Duodenal mucosa (tissue), 2 donors: ENCODE measurements around the gene TCHHL1.
"Not testable (repeated sequence)": the region's sequence is repeated elsewhere in the genome, so short reads cannot be mapped to it uniquely, and the experiment has no call there.

Source experiments
- H3K27ac ChIP-seq: one replicate; pipeline ENCODE4 v1.7.0; 2013; ENCODE audit warnings: low read depth, low read length
- H3K27me3 ChIP-seq, 2 donors: one replicate each; pipeline ENCODE4 v1.7.0; 2013; ENCODE audit warnings: low read length in 2 of 2, control low read depth in 1 of 2; ENCODE audit not compliant: insufficient read depth in 2 of 2, control insufficient read depth in 1 of 2
- H3K36me3 ChIP-seq, 2 donors: one replicate each; pipeline ENCODE4 v1.7.0; 2013; ENCODE audit warnings: low read length in 2 of 2, control low read depth in 1 of 2; ENCODE audit not compliant: insufficient read depth in 2 of 2, control insufficient read depth in 1 of 2
- H3K4me1 ChIP-seq, 2 donors: one replicate each; pipeline ENCODE4 v1.7.0; 2013; ENCODE audit warnings: low read length in 2 of 2, control low read depth in 1 of 2; ENCODE audit not compliant: insufficient read depth in 2 of 2, control insufficient read depth in 1 of 2
- H3K4me3 ChIP-seq, 2 donors: one replicate each; pipeline ENCODE4 v1.7.0; 2013; ENCODE audit warnings: low read length in 2 of 2, low read depth in 1 of 2
- H3K9ac ChIP-seq, 2 donors: one replicate each; pipeline ENCODE4 v1.7.0; 2013; ENCODE audit warnings: low read length in 2 of 2, low read depth in 1 of 2
- H3K9me3 ChIP-seq, 2 donors: one replicate each; pipeline ENCODE4 v1.7.0; 2013; ENCODE audit warnings: low read length in 2 of 2, control low read depth in 1 of 2; ENCODE audit not compliant: control insufficient read depth in 1 of 2

Gene TCHHL1

GRCh38 chr1:152096931-152097330 is 8.1 kb upstream of the TCHHL1 start:
- Histone ChIP-seq H3K4me3 (no peak overlapping the region), H3K36me3 (no peaks in the 10 kb centered on the region), H3K4me1 (no peaks in the 10 kb centered on the region), H3K9ac (no peak overlapping the region), H3K9me3 (no peaks in the 10 kb centered on the region), H3K27ac (no peak overlapping the region), H3K27me3 (peaks cover 4% of the 10 kb centered on the region in 2 donors)

GRCh38 chr1:152086760-152087159 is 2.1 kb downstream of the TCHHL1 start:
- Histone ChIP-seq H3K36me3 (no peaks in the 10 kb centered on the region), H3K9ac (no peak overlapping the region), H3K27ac (no peak overlapping the region), H3K4me3 (no peak overlapping the region), H3K9me3 (no peaks in the 10 kb centered on the region), H3K27me3 (peaks cover 0 to 17% of the 10 kb centered on the region in 2 donors), H3K4me1 (no peaks in the 10 kb centered on the region)

GRCh38 chr1:152084853-152085252 is 4.0 kb downstream of the TCHHL1 start:
- Histone ChIP-seq H3K4me3 (no peak overlapping the region), H3K27ac (no peak overlapping the region), H3K9ac (no peak overlapping the region), H3K9me3 (no peaks in the 10 kb centered on the region), H3K4me1 (no peaks in the 10 kb centered on the region), H3K36me3 (no peaks in the 10 kb centered on the region), H3K27me3 (peaks cover 0 to 17% of the 10 kb centered on the region in 2 donors)

DNA sequence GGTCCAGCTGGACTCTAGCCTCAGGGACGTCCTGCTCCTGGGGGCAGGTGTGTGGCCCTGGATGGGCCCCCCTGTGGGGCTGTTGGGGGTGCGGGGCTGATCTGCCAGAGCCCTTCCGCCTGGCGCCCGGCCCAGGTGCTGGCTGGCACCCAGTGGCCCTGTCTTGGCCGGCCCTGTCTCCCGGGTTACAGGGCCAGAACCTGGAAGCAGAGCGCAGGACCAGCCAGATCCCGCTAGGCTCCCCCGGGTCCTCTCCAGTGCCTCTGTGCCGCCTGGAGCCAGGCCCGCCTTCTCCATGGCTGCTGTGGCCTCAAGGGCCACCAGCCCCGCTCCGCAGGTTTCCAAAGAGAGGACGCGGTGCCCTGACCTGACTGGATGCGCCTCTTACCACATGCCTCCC is 7.8 kb downstream of the TCHHL1 start:
- not testable (repeated sequence) for H3K4me3 ChIP-seq, H3K4me1 ChIP-seq, H3K36me3 ChIP-seq, H3K9me3 ChIP-seq, H3K27ac ChIP-seq, H3K9ac ChIP-seq, H3K27me3 ChIP-seq

GRCh38 chr1:152080494-152080893 is 8.4 kb downstream of the TCHHL1 start:
- H3K36me3 ChIP-seq, H3K4me1 ChIP-seq, H3K9me3 ChIP-seq, H3K4me3 ChIP-seq, H3K27ac ChIP-seq, H3K27me3 ChIP-seq, H3K9ac ChIP-seq: not testable (repeated sequence)

- Histone ChIP-seq H3K4me1 (no peaks in the 10 kb centered on the region), H3K27ac (no peak overlapping the region), H3K36me3 (no peaks in the 10 kb centered on the region), H3K9me3 (no peaks in the 10 kb centered on the region), H3K27me3 (peaks cover 0 to 4% of the 10 kb centered on the region in 2 donors), H3K9ac (no peak overlapping the region), H3K4me3 (no peak overlapping the region)
Observed at GRCh38 chr1:152078831-152079441, 9.9 kb downstream of the TCHHL1 start.

GRCh38 chr1:152072311-152072710 is 16.6 kb downstream of the TCHHL1 start:
- Histone ChIP-seq H3K9me3 (no peaks in the 10 kb centered on the region), H3K4me1 (no peaks in the 10 kb centered on the region), H3K9ac (no peak overlapping the region), H3K27me3 (peaks cover 6 to 23% of the 10 kb centered on the region in 2 donors), H3K4me3 (no peak overlapping the region), H3K27ac (no peak overlapping the region), H3K36me3 (no peaks in the 10 kb centered on the region)

DNA sequence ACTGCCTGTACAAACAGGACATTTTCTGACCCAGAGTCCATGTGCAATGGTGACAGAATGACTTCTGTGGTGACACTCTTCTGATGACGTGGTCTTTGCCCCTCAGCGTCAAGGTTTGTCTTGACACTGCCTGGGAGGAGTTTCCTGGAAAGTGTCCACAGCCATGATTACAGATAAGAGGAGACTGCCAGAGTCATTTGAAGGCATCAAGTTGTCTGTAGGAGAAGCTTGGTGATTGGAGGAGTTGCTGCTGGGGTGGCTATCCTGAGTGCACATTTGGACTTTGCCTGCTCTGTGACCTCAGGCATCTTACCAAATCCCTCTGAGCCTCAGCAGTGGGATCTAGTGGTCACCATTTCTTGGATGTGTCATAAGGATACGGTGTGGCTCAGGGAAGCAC is 17.7 kb downstream of the TCHHL1 start:
- H3K27me3 ChIP-seq, result peaks cover 6 to 23% of the 10 kb centered on the region in 2 donors
- H3K27ac ChIP-seq, result no peak overlapping the region
- no peaks in the 10 kb centered on the region for H3K4me1 ChIP-seq
- no peak overlapping the region for H3K9ac ChIP-seq
- no peaks in the 10 kb centered on the region for H3K9me3 ChIP-seq
- no peaks in the 10 kb centered on the region for H3K36me3 ChIP-seq
- H3K4me3 ChIP-seq, result no peak overlapping the region

DNA sequence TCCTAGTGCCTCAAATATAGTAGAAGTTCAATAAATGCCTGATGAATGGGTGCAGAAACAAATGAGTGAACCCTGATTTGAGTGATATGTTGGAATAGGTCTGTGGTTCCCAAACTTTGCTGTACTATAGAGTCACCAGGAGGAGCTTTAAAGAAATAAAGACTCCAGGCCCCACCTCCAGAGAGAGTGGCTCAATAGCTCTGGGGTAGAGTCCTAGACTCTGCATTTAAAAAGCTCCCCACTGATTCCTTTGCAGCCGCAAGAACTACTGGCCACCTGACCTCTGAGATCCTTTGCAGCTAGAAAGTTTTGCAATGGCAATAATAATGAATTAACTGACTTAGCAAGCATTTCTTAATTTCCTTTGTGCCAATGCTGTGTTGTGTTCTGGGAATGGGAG is 20.9 kb downstream of the TCHHL1 start:
- H3K4me1 ChIP-seq, result no peaks in the 10 kb centered on the region
- H3K27me3 ChIP-seq, result peaks cover 2 to 14% of the 10 kb centered on the region in 2 donors
- H3K27ac ChIP-seq, result no peak overlapping the region
- no peak overlapping the region for H3K4me3 ChIP-seq
- H3K9me3 ChIP-seq, result no peaks in the 10 kb centered on the region
- H3K36me3 ChIP-seq, result no peaks in the 10 kb centered on the region
- H3K9ac ChIP-seq, result no peak overlapping the region

DNA sequence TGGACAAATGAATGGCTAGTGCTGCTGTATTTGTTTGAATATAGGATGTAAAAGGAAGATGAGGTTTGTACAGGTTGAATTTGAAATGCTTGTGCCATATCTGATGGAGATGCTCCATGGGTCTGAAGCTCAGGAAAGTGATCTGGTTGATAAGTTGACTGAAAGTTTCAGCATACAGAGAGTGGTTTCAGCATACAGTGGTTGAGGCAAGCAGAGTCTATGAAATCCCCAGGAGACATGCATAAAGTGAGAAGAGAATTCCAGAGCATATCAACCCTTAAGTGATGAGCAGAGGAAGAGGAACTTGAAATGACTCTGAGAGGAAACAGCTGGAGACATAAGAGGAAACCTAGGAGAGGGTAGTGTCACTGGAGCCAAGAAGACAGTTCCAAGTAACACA is 21.7 kb downstream of the TCHHL1 start:
- Histone ChIP-seq H3K36me3 (no peaks in the 10 kb centered on the region), H3K9me3 (no peaks in the 10 kb centered on the region), H3K27ac (no peak overlapping the region), H3K9ac (no peak overlapping the region), H3K4me1 (no peaks in the 10 kb centered on the region), H3K4me3 (no peak overlapping the region), H3K27me3 (peaks cover 0 to 14% of the 10 kb centered on the region in 2 donors)

DNA sequence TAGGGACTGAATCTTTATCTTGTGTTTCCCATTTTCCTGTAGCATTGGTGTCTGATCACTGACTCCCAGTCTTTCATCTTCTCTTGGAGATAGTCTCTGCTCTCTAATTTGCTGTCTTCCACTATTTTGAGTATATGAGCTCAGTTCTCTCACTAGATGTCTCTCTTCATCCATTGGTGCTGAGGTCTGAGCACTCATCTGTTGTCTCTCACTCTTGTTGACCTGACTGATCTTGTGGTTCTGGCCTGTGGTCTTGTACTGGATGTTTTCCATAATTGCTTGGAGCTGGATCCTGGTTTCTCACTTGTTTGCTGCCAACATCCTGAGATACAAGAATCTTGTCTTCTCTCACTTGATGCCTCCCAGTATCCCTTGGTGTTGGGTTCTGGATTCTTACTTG is 26.9 kb downstream of the TCHHL1 start:
- H3K27ac ChIP-seq, result no peak overlapping the region
- no peaks in the 10 kb centered on the region for H3K36me3 ChIP-seq
- no peak overlapping the region for H3K4me3 ChIP-seq
- peaks cover 0 to 14% of the 10 kb centered on the region in 2 donors for H3K27me3 ChIP-seq
- no peaks in the 10 kb centered on the region for H3K4me1 ChIP-seq
- no peak overlapping the region for H3K9ac ChIP-seq
- H3K9me3 ChIP-seq, result no peaks in the 10 kb centered on the region
